Neuron (in vitro differentiated cells): ENCODE data around the gene GJB3.

Source experiments
- H2AFZ ChIP-seq: one replicate; pipeline ENCODE4 v1.6.1; 2013; ENCODE audit warnings: low read depth, mild to moderate bottlenecking, inconsistent platforms, low read length, moderate library complexity
- H3K27me3 ChIP-seq: one replicate; pipeline ENCODE4 v1.6.1; 2013; ENCODE audit warnings: low read length; ENCODE audit not compliant: insufficient read depth
- H3K36me3 ChIP-seq: one replicate; pipeline ENCODE4 v1.6.1; 2013; ENCODE audit warnings: low read length; ENCODE audit not compliant: insufficient read depth
- H3K4me1 ChIP-seq: one replicate; pipeline ENCODE4 v1.6.1; 2013; ENCODE audit warnings: low read length; ENCODE audit not compliant: insufficient read depth
- H3K4me3 ChIP-seq: 2 replicates; pipeline ENCODE4 v1.5.1; 2013; ENCODE audit warnings: mild to moderate bottlenecking, low read length, moderate library complexity
- H3K9me3 ChIP-seq: one replicate; pipeline ENCODE4 v1.6.1; 2013; ENCODE audit warnings: low read length

The GJB3 gene

GRCh38 chr1:34749992-34750391, 31.0 kb upstream of the GJB3 start:
- no peak overlapping the region for H2AFZ ChIP-seq
- peaks cover 11% of the 10 kb centered on the region for H3K27me3 ChIP-seq
- no peaks in the 10 kb centered on the region for H3K4me1 ChIP-seq
- H3K9me3 ChIP-seq, result no peaks in the 10 kb centered on the region
- H3K4me3 ChIP-seq, result no peak overlapping the region
- no peaks in the 10 kb centered on the region for H3K36me3 ChIP-seq

- Histone ChIP-seq H2AFZ (no peak overlapping the region), H3K9me3 (no peaks in the 10 kb centered on the region), H3K4me3 (no peak overlapping the region), H3K36me3 (no peaks in the 10 kb centered on the region), H3K27me3 (peaks cover 7% of the 10 kb centered on the region), H3K4me1 (no peaks in the 10 kb centered on the region)
Measured at GRCh38 chr1:34750610-34751009, 30.4 kb upstream of the GJB3 start.

- H3K4me1 ChIP-seq, result no peaks in the 10 kb centered on the region
- H3K27me3 ChIP-seq, result peaks cover 7% of the 10 kb centered on the region
- H3K9me3 ChIP-seq, result no peaks in the 10 kb centered on the region
- H2AFZ ChIP-seq, result no peak overlapping the region
- H3K4me3 ChIP-seq, result no peak overlapping the region
- no peaks in the 10 kb centered on the region for H3K36me3 ChIP-seq
Measured at GRCh38 chr1:34753163-34753562, 27.9 kb upstream of the GJB3 start.

GRCh38 chr1:34754964-34755637, 25.9 kb upstream of the GJB3 start, which contains the start of gene GJB5:
TSS of gene GJB5 (plus strand) at chr1:34755047. CDS start at chr1:34757331, 2,284 bp downstream.
- peaks cover 3% of the 10 kb centered on the region for H3K27me3 ChIP-seq
- no peak within 1 kb of the TSS for H3K4me3 ChIP-seq
- no peaks in the 10 kb centered on the region for H3K4me1 ChIP-seq
- no peaks in the 10 kb centered on the region for H3K36me3 ChIP-seq
- H2AFZ ChIP-seq, result no peak within 1 kb of the TSS
- H3K9me3 ChIP-seq, result no peaks in the 10 kb centered on the region

GRCh38 chr1:34755961-34756360, 25.1 kb upstream of the GJB3 start:
- no peak overlapping the region for H3K4me3 ChIP-seq
- H3K4me1 ChIP-seq, result no peaks in the 10 kb centered on the region
- no peak overlapping the region for H2AFZ ChIP-seq
- no peaks in the 10 kb centered on the region for H3K9me3 ChIP-seq
- no peaks in the 10 kb centered on the region for H3K36me3 ChIP-seq
- peaks cover 5% of the 10 kb centered on the region for H3K27me3 ChIP-seq

GRCh38 chr1:34757386-34757785, 23.6 kb upstream of the GJB3 start:
- Histone ChIP-seq H3K4me3 (no peak overlapping the region), H2AFZ (no peak overlapping the region), H3K27me3 (peaks cover 6% of the 10 kb centered on the region), H3K36me3 (no peaks in the 10 kb centered on the region), H3K4me1 (no peaks in the 10 kb centered on the region), H3K9me3 (no peaks in the 10 kb centered on the region)

- no peak overlapping the region for H3K4me3 ChIP-seq
- H3K4me1 ChIP-seq, result no peaks in the 10 kb centered on the region
- no peak overlapping the region for H2AFZ ChIP-seq
- H3K9me3 ChIP-seq, result no peaks in the 10 kb centered on the region
- H3K27me3 ChIP-seq, result peaks cover 11% of the 10 kb centered on the region
- no peaks in the 10 kb centered on the region for H3K36me3 ChIP-seq
Measured at GRCh38 chr1:34758751-34759150, 22.3 kb upstream of the GJB3 start.

GRCh38 chr1:34759503-34760357, 21.3 kb upstream of the GJB3 start, which contains the start of gene GJB4:
TSS of gene GJB4 (plus strand) at chr1:34759740. CDS start at chr1:34761255, 1,515 bp downstream.
- Histone ChIP-seq H2AFZ (no peak within 1 kb of the TSS), H3K9me3 (no peaks in the 10 kb centered on the region), H3K4me1 (no peaks in the 10 kb centered on the region), H3K27me3 (peaks cover 11% of the 10 kb centered on the region), H3K4me3 (no peak within 1 kb of the TSS), H3K36me3 (no peaks in the 10 kb centered on the region)

GRCh38 chr1:34761176-34761761, 19.7 kb upstream of the GJB3 start:
- no peak overlapping the region for H3K4me3 ChIP-seq
- H3K4me1 ChIP-seq, result no peaks in the 10 kb centered on the region
- H3K9me3 ChIP-seq, result no peaks in the 10 kb centered on the region
- peaks cover 11% of the 10 kb centered on the region for H3K27me3 ChIP-seq
- no peaks in the 10 kb centered on the region for H3K36me3 ChIP-seq
- no peak overlapping the region for H2AFZ ChIP-seq

GRCh38 chr1:34761776-34762307, 19.2 kb upstream of the GJB3 start:
- Histone ChIP-seq H3K27me3 (peaks cover 11% of the 10 kb centered on the region), H2AFZ (no peak overlapping the region), H3K9me3 (no peaks in the 10 kb centered on the region), H3K36me3 (no peaks in the 10 kb centered on the region), H3K4me1 (no peaks in the 10 kb centered on the region), H3K4me3 (no peak overlapping the region)

GRCh38 chr1:34762474-34763141, 18.4 kb upstream of the GJB3 start:
- Histone ChIP-seq H3K4me3 (no peak overlapping the region), H3K9me3 (no peaks in the 10 kb centered on the region), H3K4me1 (no peaks in the 10 kb centered on the region), H3K36me3 (no peaks in the 10 kb centered on the region), H3K27me3 (peaks cover 11% of the 10 kb centered on the region), H2AFZ (no peak overlapping the region)

- Histone ChIP-seq H3K36me3 (no peaks in the 10 kb centered on the region), H3K27me3 (peaks cover 11% of the 10 kb centered on the region), H3K4me3 (no peak overlapping the region)
Measured at GRCh38 chr1:34763142-34763781, 17.8 kb upstream of the GJB3 start.

More at GRCh38 chr1:34763142-34763781, 17.8 kb upstream of the GJB3 start:
- H3K4me1 ChIP-seq, result no peaks in the 10 kb centered on the region
- H2AFZ ChIP-seq, result no peak overlapping the region
- no peaks in the 10 kb centered on the region for H3K9me3 ChIP-seq
